GM13976 (cell line): Measurements from ENCODE around the gene GZMM.
A peak's percentile ranks its signal among the peaks of the same experiment; 100 is the strongest.

ENCODE experiments used
- DNase-seq: peaks from one replicate; pipeline ENCODE4 v3.0.0; 2012; ENCODE audit warnings: low spot score
- in situ Hi-C: fragments of 300-500 bp; cut with MboI; formaldehyde crosslinking; loops from one replicate; pipeline ENCODE4 v1.12.0; 2022; ENCODE audit warnings: low sequenced_read_pairs, mixed read lengths, inconsistent platforms; ENCODE audit not compliant: unreplicated experiment
- TF ChIP-seq, protein P1 (sequence below): IDR thresholded peaks from 2 replicates; pipeline ENCODE4 v1.5.1; 2012; ENCODE audit warnings: borderline replicate concordance, mild to moderate bottlenecking; ENCODE audit not compliant: insufficient read depth; ENCODE audit errors: extremely low read depth, missing control alignments, control extremely low read depth

GZMM gene

DNA sequence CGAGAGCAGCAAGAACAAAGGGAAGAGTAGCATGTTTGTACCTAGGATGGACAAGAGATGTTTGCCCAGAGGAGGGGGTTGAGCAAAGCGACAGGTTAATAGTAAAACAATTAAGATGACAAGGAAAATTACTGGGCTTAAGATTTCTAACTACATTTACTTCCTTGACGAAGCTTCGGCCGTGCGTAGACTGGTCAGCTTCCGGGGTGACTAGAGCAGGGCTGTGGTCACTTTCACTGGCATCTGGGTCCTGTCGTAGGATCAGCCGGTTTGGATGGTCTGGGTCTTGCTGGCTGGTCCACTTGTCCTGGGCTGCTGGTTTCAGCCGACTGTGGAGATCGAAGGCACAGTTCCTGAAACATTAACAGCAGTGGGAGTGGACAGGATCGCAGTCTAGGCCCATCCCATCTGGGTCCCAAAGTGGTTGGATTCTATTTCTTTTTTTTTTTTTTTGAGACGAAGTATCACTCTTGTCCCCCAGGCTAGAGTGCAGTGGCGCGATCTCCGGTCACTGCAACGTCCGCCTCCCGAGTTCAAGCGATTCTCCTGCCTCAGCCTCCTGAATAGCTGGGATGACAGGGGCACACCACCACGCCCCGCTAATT lies 23.5 kb downstream of the GZMM start:
- DNase-seq = no peak
- TF ChIP-seq, protein P1, sequence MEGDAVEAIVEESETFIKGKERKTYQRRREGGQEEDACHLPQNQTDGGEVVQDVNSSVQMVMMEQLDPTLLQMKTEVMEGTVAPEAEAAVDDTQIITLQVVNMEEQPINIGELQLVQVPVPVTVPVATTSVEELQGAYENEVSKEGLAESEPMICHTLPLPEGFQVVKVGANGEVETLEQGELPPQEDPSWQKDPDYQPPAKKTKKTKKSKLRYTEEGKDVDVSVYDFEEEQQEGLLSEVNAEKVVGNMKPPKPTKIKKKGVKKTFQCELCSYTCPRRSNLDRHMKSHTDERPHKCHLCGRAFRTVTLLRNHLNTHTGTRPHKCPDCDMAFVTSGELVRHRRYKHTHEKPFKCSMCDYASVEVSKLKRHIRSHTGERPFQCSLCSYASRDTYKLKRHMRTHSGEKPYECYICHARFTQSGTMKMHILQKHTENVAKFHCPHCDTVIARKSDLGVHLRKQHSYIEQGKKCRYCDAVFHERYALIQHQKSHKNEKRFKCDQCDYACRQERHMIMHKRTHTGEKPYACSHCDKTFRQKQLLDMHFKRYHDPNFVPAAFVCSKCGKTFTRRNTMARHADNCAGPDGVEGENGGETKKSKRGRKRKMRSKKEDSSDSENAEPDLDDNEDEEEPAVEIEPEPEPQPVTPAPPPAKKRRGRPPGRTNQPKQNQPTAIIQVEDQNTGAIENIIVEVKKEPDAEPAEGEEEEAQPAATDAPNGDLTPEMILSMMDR = no peak
- in situ Hi-C loops = no loop called here

DNA sequence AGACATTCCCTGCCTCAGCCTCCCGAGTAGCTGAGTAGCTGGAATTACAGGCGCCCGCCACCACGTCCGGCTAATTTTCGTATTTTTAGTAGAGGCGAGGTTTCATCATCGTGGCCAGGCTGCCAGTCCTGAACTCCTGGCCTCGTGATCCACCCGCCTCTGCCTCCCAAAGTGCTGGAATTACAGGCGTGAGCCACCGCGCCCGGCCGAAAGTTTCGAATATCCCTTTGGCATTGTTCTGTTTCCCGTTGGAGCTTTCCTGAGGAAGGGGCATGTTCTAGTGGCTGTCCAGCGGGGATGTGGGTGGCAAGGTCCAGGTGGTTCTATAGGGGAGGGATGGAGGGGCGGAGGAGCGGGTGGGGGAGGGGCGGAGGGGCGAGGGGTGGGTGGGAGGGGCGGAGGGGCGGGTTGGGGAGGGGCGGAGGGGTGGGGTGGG lies 26.4 kb downstream of the GZMM start:
- in situ Hi-C loops = no loop called here
- no peak for DNase-seq
- TF ChIP-seq, protein P1 = no peak

- in situ Hi-C loops = no loop called here
- no peak for DNase-seq
- TF ChIP-seq, protein P1 = no peak
These were observed 27.2 kb downstream of the GZMM start for GRCh38 chr19:570937-571565.

- in situ Hi-C loops = no loop called here
- no peak for DNase-seq
- TF ChIP-seq, protein P1 = no peak
These were observed 27.7 kb downstream of the GZMM start for GRCh38 chr19:571566-571974.

GRCh38 chr19:572140-572742 lies 28.4 kb downstream of the GZMM start, which contains the start of gene BSG:
TSS of gene BSG (plus strand) at chr19:572596. CDS start at chr19:572635, 39 bp downstream.
- in situ Hi-C loops = no loop called here
- peak; percentile 100 for DNase-seq
- TF ChIP-seq, protein P1 = no peak

DNA sequence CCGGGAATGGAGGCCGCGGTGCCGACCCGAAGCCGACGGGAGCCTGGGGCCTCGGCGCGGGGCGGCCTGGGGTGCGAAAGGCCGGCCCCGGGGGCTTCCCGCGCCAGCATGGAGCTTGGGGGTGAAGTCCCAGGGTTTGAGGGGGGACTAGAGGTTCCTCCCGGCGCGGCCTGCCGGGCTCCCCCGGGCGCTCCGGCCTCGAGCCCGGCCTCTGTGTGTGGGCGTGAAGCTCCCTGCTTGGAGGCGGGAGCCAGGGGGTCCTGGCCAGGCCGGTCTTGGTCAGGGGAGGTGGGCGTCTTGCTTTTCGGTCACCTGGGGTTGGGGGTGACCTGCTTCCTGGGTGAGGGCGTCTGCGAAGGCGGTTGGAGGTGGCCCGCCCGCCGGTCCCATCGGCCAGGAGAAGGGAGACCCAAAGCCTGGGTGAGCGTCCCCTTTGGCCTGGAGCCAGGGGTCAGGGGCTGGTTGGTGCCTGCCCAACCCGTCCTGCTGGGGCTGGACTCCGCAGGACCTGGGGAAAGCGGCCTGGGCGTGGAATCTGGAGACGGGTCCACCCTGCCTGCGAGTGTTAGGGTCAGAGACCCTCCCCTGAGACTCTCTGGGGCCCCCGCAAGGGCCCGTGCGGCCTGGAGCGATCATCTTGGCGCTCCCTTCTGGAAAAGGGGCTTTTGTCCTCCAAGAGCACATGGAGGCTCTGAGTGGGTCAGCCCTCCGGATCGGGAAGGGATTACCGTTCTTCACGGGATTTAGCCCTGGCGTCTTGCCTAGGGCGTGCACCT lies 29.1 kb downstream of the GZMM start:
- in situ Hi-C loops = no loop called here
- DNase-seq = no peak
- TF ChIP-seq, protein P1 = no peak
